Smooth muscle cell of the brain vasculature (primary cell): ENCODE data around the gene LARGE1.
A peak's percentile ranks its signal among the peaks of the same experiment; 100 is the strongest.
"Not testable (repeated sequence)": the region's sequence is repeated elsewhere in the genome, so short reads cannot be mapped to it uniquely, and the experiment has no call there.

Experiments used
- DNase-seq: peaks from one replicate; pipeline ENCODE4 v3.0.0-alpha.2; 2012; ENCODE audit warnings: low read depth, low spot score

The LARGE1 gene

DNA sequence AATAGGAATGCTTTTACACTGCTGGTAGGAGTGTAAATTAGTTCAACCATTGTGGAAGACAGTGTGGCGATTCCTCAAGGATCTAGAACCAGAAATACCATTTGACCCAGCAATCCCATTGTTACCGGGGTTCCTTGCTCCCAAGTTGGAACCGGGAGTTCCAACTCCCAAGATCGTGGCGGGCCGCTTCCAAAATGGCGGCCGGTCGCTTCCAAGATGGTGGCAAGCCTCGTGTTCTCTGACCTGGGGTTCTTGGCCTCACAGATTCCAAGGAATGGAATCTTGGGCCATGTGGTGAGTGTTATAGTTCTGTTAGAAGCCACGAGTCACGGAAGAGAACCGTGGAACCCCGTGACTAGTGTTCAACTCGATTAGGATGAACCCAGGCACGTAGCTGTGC is 62.5 kb downstream of the LARGE1 start:
- DNase-seq, result not testable (repeated sequence)

DNA sequence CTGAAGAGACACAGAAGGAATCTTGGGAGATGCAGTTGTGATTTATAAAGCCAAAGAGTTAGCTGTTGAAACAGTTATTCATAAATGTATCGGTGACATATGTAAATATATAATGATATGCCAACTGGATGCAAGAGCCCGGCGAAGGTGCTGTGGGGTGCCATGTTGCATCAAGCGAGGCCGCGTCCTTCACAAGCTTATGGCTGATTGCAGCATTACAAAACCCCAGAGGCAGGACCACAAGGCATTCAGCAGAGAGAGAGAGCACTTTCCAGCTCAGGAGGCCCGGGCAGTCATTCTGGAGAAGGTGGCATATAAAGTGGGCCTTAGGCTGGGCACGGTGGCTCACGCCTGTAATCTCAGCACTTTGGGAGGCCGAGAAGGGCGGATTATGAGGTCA is 65.6 kb downstream of the LARGE1 start:
- DNase-seq, result no peak

DNA sequence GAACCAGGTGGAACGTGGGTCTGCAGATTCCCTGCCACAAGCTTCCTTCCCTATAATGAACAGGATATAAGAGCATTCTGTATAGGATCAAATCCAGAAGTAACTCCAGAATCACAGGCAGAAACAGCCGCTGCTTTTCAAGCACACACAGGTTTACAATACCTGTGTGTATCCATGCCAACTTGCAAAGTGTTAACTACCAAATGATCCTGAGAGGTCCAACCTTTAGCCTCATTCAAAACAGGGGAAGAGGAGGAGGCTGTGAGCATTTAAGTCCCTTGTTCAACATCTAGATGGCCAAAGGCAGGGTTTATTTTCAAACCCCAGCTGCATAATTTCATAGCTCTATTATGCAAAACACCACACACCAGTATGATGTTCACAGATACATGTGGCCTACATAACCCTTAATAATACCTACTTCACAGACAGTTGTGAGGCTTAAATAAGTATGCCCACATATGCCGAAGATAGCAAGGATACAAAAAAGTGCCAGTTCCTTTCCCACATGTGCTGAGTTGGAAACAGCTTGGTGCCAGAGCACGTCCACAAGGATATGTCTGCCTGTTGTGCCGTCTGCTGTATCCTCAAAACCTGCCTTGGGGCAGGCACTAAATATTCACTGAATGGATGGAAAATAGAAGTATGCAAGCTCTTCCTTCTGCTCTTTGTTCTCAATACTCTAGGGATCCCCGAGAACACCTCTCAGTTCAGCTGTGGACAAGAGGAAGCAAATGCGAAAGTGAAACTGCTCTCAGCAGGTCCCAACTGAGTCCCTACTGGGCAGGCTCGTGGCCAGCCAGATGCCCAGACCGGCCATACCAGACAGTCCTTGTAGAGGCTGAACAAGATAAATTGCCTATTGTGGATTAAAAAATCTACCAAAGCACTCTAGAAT is 66.8 kb downstream of the LARGE1 start:
- DNase-seq, result peak; percentile 63

DNA sequence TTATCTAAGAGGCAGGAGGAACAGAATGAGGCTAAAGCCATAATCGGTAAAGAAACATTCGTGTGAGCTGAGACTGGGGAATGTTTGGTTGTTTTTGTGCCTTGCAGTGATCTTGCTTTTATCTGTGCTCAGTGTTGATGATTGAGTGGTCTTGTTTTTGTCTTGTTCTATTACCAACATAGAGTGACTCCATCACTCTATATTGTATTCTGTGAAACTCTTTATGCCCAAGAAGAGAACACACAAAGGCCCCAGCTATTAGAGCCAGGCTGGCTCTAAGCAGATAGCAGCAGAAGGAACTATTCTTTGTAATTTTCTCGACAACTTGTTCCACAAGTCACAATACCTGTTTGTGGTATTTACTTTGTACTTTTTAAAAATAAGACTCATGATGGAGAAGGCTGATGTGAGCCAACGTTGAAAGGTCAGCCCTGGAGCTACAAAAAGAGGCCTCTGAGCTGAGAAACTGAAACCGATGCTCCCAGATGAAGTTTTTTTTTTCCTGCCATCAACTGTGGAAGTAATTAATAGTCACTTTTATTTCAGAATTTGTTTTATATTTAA is 68.4 kb downstream of the LARGE1 start:
- no peak for DNase-seq

DNA sequence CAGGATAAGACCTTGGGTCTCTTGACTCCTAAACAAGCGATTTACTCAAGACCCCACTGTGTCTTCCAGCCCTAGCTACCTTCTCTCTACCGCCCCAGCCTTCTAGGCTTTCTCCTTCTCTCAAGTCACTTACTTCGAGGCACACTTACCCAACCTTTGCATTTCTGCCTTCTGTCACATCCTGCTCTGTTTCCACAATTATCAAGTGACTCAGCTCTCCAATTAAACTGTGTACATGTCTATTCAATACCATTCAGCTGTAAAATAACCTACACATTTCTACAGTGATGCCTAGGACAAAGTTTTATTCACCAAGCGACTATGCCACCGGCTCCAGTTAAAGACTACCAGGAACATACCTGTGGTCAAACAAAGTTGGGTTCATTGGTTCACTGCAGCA is 69.0 kb downstream of the LARGE1 start:
- DNase-seq, result no peak

DNA sequence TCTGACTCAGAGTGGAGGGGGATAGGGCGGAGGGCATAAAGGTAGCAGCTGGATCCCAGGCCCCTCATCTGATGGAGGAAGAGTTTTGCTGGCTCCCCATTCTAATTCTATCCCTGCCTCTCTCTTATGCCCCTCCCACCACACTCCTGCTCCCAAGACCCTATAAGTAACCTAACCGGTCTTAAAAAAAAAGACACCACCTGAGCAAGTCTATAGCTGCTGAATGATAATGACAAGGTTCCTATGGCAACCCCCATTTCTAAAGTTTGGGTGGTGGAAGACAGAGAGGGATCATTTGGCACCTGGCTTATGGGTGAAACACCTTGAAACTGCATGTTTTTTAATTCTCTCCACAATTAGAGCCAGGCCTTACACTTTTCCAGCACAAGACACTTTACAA is 69.6 kb downstream of the LARGE1 start:
- DNase-seq, result no peak

DNA sequence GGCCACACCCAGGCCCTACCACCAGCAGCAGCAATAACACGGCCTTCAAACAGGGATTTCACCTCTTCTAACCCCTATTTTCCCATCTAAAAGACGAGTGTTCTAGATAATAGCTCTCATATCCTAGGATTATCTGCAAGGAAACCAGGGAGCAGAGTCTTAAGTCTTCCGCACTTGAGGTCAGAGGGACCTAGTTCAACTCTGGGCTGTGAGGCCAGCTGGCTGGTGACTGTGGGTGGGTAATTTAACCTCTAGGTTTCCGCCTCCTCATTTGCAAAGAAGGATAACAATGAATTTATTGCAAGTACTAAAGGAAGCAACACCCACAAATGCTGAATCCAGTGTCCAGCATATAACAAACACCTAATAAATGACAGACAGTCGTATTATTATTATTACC is 70.1 kb downstream of the LARGE1 start:
- DNase-seq, result no peak

DNA sequence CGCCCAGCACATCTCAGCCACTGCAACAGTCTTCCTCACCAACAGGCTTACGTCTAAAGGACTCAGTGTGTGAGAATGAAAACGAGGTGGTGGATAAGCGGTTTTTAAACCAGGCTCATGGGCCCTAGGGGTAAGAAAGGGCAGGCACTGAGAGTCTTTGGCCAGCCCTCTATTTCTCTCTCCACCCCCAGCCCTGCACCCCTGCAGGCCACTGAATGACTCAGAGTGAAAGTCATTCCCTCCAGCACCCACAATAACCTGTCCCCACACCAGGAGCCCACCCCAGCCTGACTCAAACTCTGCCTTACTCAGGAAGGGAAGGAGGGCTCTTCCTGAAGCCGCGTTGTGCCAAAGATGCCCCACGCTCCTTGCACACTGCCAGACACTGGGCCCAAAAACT is 72.0 kb downstream of the LARGE1 start:
- no peak for DNase-seq

DNA sequence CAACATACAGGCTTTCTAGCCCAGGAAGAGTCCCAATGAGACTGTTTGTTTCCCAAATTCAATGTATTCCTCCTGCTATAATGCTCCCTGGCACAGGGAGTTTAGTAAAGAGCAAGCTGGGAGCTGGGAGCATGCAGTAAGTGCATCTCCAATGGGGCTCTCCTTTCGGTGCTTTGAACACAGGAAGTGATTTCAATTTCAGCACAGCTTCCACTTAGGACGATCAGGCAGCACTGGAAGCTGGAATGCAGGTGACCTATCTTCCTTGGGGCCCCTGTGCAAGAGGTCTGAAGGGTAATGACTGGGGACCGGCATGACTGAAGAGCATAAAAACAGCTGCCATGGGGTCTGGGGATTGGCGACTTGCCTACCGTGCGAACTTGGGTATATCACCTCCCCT is 76.0 kb downstream of the LARGE1 start:
- DNase-seq, result no peak

DNA sequence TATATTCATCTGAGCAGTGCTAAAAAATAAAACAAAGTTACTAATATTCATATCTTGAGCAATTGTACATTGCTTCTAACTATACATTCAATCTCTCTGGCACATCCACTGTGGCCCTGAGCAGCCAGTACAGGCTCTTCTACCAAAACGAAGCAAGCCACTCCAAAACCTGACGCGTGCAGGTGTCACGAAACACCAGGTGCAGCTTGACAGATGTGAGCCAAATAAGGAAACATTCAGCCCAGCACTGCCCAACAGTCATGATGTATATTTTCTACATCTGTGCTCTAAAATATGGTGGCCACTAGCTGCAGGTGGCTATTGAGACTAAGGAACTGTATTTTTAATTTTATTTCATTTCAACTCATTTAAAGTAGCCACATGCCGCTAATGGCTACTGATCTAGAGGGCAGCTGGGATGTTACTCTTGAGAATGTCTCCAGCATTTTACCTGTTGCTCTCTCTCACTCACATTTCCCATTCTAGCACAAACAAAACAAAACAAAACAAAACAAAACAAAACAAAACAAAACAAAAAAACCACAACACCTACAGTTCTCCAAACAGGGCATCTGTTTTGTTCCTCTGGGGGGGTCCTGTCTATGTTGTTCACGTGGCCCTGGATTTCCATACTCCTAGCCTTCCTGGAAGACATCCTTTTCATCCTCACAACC is 77.7 kb downstream of the LARGE1 start:
- no peak for DNase-seq

DNA sequence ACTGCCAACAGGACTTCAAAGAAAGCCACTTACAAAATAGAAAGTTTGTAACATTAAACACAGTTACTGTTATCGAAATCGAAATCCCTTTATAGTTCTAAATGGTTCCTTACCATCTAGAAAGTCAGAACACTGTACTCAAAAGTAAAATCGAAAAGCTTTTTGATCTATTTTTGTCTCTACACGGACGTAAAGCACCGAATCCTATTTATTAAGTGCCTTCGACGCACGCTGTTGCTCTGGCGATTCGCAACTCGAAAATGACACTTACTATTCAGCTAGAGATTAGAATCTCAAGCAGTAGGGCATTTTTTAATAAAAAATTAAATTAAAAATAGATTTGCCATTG is 78.3 kb downstream of the LARGE1 start:
- DNase-seq, result no peak

DNA sequence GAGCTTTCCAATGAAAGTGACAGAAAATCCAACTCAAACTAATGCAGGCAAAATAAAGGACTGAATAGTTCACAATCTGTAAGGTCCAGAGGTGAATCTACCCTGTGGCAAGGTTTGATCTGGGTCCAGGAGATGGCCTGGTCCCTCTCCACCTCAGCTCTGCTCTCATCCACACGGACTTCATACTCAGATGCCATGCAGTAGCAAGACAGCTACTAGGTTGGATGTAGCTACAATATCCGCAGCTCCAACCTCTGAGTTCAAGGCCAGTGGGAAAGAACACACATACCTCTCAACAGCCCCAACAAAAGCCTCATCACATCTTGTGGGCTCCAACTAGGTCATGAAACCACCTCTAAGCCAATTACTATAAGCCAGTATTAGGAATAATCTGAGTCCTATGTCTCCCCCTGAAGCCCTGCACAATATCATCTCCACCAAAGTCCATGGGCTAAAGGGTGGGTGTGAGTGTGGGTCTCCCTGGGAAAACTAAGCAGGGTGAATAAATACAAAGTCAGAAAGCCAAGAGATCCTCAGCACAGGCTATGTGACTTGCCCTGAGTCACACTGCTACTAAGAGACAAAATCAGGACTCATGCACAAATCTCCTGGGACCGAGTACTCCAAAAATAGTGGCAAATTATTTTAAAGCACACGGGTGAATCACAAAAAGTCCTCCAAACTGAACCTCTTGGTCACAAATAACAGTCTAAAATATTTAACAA is 78.8 kb downstream of the LARGE1 start:
- DNase-seq, result no peak

DNA sequence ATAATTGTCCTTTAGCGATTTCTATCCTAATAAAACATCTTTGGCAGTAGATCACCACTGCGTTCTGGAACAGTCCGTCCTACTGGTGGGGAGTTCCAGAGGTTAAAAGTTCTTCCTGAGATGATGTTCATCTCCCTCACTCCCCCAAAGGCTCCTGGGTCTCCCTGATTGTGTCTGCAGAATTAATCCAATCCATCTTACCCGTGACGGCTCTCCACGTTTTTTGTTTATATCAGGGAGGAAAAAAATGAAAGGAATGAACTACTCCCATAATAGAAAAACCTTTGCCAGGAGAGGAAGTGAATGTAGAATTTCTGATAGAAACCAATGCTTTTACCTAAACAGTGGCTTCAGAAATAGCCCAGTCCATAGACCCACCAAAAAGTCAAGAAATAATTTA is 81.6 kb downstream of the LARGE1 start:
- no peak for DNase-seq

DNA sequence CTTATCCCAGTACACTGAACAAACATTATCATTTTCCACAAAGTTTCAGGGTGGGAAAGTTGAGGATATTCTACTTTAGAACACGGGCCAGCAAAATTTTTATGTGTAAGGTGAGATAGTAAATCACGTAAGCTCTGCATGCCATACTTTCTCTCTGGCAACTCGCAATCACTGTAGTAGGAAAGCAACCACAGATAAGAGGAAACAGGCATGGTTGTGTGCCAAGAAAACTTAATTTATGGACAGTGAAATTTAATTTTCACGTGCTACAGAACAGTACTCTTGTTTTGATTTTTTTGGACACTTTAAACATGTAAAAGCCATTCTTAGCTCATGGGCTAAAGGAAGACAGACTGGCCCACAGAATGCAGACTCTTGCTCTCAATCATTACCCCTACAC is 82.5 kb downstream of the LARGE1 start:
- no peak for DNase-seq

DNA sequence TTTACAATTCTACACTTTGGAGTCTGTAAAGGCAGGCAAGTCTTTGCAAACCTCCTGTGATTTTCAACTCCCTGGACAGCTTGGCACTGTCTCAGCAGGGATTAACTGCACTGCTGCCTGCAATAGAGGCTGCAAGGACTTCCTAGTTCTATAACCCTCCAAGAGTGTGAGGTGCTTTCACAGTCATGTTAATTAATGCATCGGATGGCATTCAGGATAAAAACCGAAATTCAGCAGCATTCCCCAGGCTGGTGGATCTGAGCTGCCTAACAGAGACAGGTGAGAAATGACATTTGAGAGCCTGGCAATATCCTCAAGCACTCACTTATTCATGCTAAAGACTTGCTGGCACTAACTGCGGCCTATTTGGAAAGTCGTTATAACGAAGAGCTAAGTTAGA is 85.0 kb downstream of the LARGE1 start:
- no peak for DNase-seq

DNA sequence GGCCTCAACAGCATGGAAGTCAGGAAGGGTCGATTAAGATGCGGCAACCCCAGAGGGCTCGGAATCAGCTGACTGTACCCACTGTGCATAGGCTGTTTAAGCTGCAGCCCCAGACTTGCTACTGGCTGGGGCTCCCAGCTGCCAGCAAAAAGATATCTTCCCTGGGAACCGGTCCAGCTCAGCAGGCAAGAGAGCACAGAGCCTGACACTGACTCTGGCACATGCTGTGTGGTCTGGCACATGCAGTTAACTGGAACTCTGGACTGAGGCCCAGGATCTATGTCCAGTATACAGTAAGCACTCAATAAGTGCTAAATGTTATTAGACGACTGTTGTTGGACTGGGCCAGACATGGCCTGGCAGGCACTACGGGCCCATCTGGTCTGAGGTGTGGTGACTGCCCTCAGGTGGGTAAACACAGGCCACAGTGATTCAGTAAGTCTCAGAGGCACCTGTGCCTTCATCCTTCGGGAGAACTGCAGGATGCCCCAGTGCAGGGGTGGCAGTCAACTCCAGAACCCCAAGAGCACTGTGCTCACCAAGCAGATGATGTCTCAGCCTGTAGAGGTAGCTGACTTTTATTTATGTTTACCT is 87.6 kb downstream of the LARGE1 start:
- no peak for DNase-seq

DNA sequence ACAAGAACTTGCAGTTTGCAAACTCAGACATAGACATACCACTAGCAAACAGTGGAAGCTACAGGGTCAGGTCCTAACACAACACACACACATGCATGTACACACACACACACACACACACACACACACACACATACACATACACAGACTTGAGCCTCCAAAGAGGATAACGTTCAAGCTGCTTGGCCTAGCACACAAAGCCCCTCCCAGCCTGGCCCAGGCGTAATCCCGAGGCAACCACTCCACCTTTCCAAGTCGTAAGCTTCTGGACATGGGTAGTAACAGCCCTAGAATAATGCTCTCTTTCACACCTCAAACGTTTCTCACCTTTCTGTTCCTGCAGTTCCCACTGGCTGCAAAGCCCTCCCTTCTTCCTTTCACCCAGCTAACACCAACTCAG is 88.6 kb downstream of the LARGE1 start:
- no peak for DNase-seq

DNA sequence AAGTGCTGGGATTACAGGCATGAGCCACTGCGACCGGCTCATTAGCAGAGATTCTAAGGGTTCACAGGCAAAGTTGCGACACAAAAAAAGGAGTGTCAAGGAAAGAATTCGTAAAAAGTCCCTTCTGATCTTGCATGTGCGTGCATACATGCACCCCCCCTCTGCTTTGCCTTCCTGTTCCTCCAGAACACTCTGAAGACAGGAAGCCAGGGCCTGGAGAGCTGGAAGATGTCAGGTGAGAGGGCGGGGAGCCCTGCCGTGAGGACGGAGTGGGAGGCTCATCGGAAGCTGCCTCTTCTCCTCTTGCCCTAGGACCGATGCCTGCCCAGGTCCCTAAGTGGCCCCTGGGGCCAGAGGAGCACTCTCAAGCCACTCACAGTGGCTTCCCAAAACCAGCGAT is 89.1 kb downstream of the LARGE1 start:
- no peak for DNase-seq

DNA sequence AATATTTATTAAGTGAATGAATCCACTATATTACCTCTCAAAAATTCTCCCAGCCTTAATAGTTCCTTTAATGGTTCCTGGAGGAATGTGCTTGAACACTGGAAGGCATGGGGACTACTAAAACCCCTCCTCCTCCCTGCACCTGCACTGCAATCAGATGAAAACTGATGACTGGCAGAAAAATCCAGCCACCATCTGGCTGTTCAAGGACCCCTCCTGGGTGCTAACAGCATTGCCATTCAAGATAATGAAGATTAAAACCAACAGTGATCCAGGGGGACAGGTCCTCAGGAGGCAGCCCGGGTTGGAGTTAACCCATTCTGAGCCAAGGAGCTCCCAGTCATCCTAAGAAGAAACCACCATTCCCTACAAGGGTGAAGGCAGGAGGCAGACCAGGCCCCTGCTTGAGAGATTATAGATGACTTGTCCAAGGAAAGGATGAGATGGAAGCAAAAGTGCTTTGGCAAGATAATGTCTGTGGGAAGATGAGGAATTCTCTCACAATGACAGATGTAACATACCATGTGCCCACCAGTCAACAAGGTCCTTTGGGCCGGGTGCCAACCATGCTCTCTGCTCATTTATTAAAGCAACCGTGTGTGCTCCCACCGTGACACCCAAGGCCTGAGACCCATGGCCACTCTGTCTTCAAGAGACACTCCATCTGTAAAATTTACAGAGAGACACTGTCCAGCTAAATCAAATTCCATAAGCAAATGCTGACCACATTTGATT is 90.6 kb downstream of the LARGE1 start:
- no peak for DNase-seq

DNA sequence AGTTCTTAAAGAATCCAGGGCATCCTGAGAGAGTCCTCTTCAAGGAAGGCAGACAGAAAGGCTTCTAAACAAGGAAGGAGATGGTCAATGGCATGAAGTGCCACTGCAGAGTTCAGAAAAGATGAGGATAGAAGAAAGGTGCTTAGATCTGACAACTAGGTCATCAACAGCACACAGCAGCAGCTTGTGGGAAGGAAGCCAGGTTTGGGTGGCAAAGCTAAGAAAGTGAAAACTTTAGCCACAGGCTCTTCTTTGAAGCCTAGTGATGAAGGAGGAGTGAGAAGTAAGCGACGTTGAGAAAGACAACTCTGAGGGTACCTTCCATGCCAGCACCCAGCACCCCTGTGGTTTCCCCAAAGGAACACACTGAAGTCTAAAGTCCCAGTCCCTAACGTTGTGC is 92.0 kb downstream of the LARGE1 start:
- DNase-seq, result no peak

DNA sequence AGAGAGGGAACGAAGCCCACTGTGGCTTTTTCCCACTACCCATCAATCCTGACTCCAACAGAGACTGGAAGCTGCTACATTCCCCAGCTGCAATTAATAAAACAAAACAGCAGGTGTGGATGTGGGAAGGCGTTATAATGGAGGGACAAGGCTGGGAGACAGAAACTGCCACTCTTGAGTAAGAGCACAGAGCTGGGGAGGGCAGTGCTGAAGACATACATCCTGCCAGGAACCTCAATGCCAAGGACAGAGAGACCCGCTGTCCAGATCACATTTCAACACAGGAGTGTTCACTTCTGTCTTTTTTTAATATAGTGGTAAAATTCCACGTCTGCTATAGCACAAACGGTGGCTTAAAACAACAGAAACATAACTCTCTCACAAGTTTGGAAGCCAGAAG is 94.5 kb downstream of the LARGE1 start:
- no peak for DNase-seq
